CD8-positive, alpha-beta memory T cell (primary cell): ENCODE measurements around the gene PYROXD2. TPM values are rescaled to one million over a fixed set of nuclear protein-coding genes. Genes with fewer than 3 reads are reported as not detected.

Source experiments
- CTCF ChIA-PET: fragments of 350-600 bp; sonication (Branson Sonifier 250); formaldehyde crosslinking; loops from one replicate; lab custom pipeline; 2021; ENCODE audit warnings: antibody characterized with exemption; lab: Charles Lee
- POLR2A ChIA-PET: fragments of 350-600 bp; sonication (Branson Sonifier 250); formaldehyde crosslinking; loops from one replicate; lab custom pipeline; 2021; ENCODE audit warnings: antibody characterized with exemption; lab: Charles Lee
- DNase-seq, 5 donors: peaks; one replicate each; pipeline versions ENCODE4 v3.0.0 to v3.0.0-alpha.2; 2020 to 2022; ENCODE audit warnings: mixed read lengths in 1 of 5
- H3K27ac ChIP-seq: one replicate; pipeline ENCODE4 v1.7.0; 2013; ENCODE audit warnings: low read depth, mild to moderate bottlenecking, low read length, moderate library complexity
- H3K27me3 ChIP-seq: 2 replicates; pipeline ENCODE4 v1.7.0; 2013; ENCODE audit warnings: low read length, mild to moderate bottlenecking; ENCODE audit not compliant: insufficient read depth, poor library complexity, severe bottlenecking
- H3K36me3 ChIP-seq: 2 replicates; pipeline ENCODE4 v1.7.0; 2013; ENCODE audit warnings: mild to moderate bottlenecking, low read length, moderate library complexity; ENCODE audit not compliant: insufficient read depth
- H3K4me1 ChIP-seq: 2 replicates; pipeline ENCODE4 v1.7.0; 2013; ENCODE audit warnings: mild to moderate bottlenecking, low read length, moderate library complexity; ENCODE audit not compliant: insufficient read depth
- H3K4me3 ChIP-seq: 2 replicates; pipeline ENCODE4 v1.7.0; 2013; ENCODE audit warnings: mild to moderate bottlenecking, low read length
- H3K9me3 ChIP-seq: 2 replicates; pipeline ENCODE4 v1.7.0; 2013; ENCODE audit warnings: mild to moderate bottlenecking, low read length
- H3K27ac Mint-ChIP-seq, 8 donors: one replicate each; pipeline ENCODE4 v1.8.0; 2020 to 2021; ENCODE audit warnings: mixed read lengths in 8 of 8, mild to moderate bottlenecking in 6 of 8, inconsistent platforms in 3 of 8, moderate library complexity in 3 of 8
- H3K27me3 Mint-ChIP-seq, 2 donors: one replicate each; pipeline ENCODE4 v1.8.0; 2020 to 2021; ENCODE audit warnings: mixed read lengths in 2 of 2, mild to moderate bottlenecking in 1 of 2, moderate library complexity in 1 of 2
- H3K36me3 Mint-ChIP-seq, 3 donors: one replicate each; pipeline ENCODE4 v1.8.0; 2020 to 2021; ENCODE audit warnings: mixed read lengths in 3 of 3, inconsistent platforms in 1 of 3, mild to moderate bottlenecking in 1 of 3
- H3K4me1 Mint-ChIP-seq, 3 donors: one replicate each; pipeline ENCODE4 v1.8.0; 2020 to 2021; ENCODE audit warnings: mixed read lengths in 3 of 3, inconsistent platforms in 1 of 3, mild to moderate bottlenecking in 1 of 3
- H3K4me3 Mint-ChIP-seq, 7 donors: one replicate each; pipeline ENCODE4 v1.8.0; 2020 to 2021; ENCODE audit warnings: mixed read lengths in 7 of 7, mild to moderate bottlenecking in 6 of 7, moderate library complexity in 4 of 7, inconsistent platforms in 2 of 7
- H3K9me3 Mint-ChIP-seq, 5 donors: one replicate each; pipeline ENCODE4 v1.8.0; 2020 to 2022; ENCODE audit warnings: mixed read lengths in 5 of 5, mild to moderate bottlenecking in 3 of 5, moderate library complexity in 2 of 5, inconsistent platforms in 1 of 5
- polyA plus RNA-seq: library from polyadenylated mRNA; unstranded; fragments of 300-500 nt; fragmentation: Illumina TruSeq; gene quantifications from one replicate; pipeline ENCODE4 v1.2.3, GENCODE V29; 2021
- total RNA-seq, 2 experiments: library from RNA; stranded (reverse); gene quantifications; one replicate each; pipeline ENCODE4 v1.2.3, GENCODE V29; 2021

Gene PYROXD2
- total and polyA plus RNA-seq, 3 experiments from 2014 or later = 3.6 to 5.3 (median 4.0) TPM

DNA sequence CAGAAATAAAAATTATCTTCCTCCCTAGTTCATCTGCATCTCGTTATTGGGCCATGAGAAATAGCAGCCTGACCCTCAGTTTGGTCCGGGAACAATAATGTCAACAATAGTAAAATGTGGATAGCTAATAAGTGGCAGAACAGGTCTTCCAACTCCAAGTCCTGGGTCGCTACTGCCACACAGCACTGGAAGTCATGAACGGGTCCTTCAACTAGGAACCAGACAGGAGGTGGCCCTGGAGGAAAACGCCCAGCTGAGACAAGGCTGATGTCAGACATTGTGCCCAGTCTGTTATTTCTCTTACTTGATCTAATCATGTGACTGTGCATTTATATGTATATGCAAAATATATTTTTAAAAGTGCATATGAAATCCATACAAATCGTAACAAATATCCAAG is 51.8 kb downstream of the PYROXD2 start:
- Mint-ChIP-seq H3K36me3 (no peaks in the 10 kb centered on the region), H3K9me3 (no peaks in the 10 kb centered on the region), H3K4me1 (peaks cover 5 to 7% (median 5%) of the 10 kb centered on the region in 3 donors), H3K27me3 (peaks cover 5 to 10% of the 10 kb centered on the region in 2 donors), H3K27ac (no peak overlapping the region), H3K4me3 (no peak overlapping the region)
- ChIA-PET CTCF (no interaction called here), POLR2A (no interaction called here)
- Histone ChIP-seq H3K9me3 (no peaks in the 10 kb centered on the region), H3K4me3 (no peak overlapping the region), H3K27me3 (no peaks in the 10 kb centered on the region), H3K4me1 (peaks cover 6% of the 10 kb centered on the region), H3K27ac (no peak overlapping the region), H3K36me3 (no peaks in the 10 kb centered on the region)
- DNase-seq = no peak

DNA sequence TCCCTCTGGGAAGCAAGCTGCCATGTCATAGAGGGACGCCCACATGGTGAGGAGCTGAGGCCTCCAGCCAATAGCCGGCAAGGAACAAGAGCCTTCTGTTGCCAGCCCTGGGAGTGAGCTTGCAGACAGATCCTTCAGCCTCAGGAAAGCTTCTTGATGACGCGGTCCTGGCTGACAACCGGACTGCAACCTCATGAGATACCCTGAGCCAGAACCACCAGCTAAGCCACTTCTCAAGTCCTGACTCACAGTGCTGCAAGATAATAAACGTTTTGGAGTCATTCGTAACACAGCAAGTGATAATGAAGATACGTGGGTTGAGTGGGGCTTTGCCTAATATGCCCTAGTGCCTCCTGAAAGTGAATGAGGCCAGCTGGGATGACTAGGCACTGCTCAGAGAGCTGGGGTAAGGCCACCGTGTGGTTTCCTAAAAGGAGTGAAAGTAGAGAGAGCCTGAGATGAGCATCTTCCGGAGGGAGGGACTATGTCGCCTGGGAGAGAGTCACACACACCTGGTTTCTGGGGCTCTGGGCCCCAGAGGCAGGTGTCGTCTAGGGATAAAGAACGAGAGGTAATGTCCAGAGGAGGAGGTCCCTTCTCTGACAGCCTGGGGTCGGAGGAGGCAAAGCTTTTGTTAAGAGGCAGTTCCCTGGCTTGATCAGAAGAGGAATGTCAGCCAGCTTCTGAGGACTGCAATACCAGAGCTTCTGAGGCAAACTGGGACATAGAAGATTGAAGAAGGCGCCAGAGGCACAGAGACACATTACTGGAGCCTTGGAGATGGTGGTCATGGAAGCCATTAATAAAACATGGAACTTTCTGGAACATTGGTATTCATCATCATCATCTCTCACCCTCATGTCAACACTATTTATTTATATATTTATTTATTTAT is 53.6 kb downstream of the PYROXD2 start:
- peak overlapping the region; percentile 43 for H3K27ac ChIP-seq
- ChIA-PET CTCF (interaction anchor here (1.1 kb wide), 1 partner anchor 12 kb away, joined by 3 read pairs; no protein-coding TSS in a partner anchor), POLR2A (no interaction called here)
- peaks cover 6% of the 10 kb centered on the region for H3K4me1 ChIP-seq
- no peak overlapping the region for H3K4me3 Mint-ChIP-seq
- no peaks in the 10 kb centered on the region for H3K36me3 ChIP-seq
- H3K36me3 Mint-ChIP-seq = no peaks in the 10 kb centered on the region
- H3K9me3 Mint-ChIP-seq = no peaks in the 10 kb centered on the region
- no peak for DNase-seq
- no peaks in the 10 kb centered on the region for H3K9me3 ChIP-seq
- H3K27me3 ChIP-seq = no peaks in the 10 kb centered on the region
- H3K4me3 ChIP-seq = no peak overlapping the region
- peaks cover 5 to 7% (median 5%) of the 10 kb centered on the region in 3 donors for H3K4me1 Mint-ChIP-seq
- H3K27ac Mint-ChIP-seq = peak overlapping the region in 3 of 8 donors; percentile 24 to 89 (median 43)
- peaks cover 10 to 18% of the 10 kb centered on the region in 2 donors for H3K27me3 Mint-ChIP-seq

GRCh38 chr10:98357194-98357822 is 57.7 kb downstream of the PYROXD2 start:
- Mint-ChIP-seq H3K27me3 (peaks cover 19 to 55% of the 10 kb centered on the region in 2 donors), H3K36me3 (no peaks in the 10 kb centered on the region), H3K27ac (no peak overlapping the region), H3K9me3 (no peaks in the 10 kb centered on the region), H3K4me1 (peaks cover 5 to 7% (median 5%) of the 10 kb centered on the region in 3 donors), H3K4me3 (no peak overlapping the region)
- ChIA-PET POLR2A (no interaction called here), CTCF (interaction anchor here (0.9 kb wide), 1 partner anchor 9 kb away, joined by 3 read pairs; no protein-coding TSS in a partner anchor)
- Histone ChIP-seq H3K4me1 (peaks cover 6% of the 10 kb centered on the region), H3K27me3 (no peaks in the 10 kb centered on the region), H3K36me3 (no peaks in the 10 kb centered on the region), H3K4me3 (no peak overlapping the region), H3K9me3 (no peaks in the 10 kb centered on the region), H3K27ac (no peak overlapping the region)
- DNase-seq = no peak

GRCh38 chr10:98354491-98354890 is 60.5 kb downstream of the PYROXD2 start:
- Mint-ChIP-seq H3K27me3 (peaks cover 26 to 76% of the 10 kb centered on the region in 2 donors), H3K27ac (no peak overlapping the region), H3K4me3 (no peak overlapping the region), H3K4me1 (peaks cover 3 to 4% (median 4%) of the 10 kb centered on the region in 3 donors), H3K9me3 (no peaks in the 10 kb centered on the region), H3K36me3 (peaks cover 0 to 4% (median 0%) of the 10 kb centered on the region in 3 donors)
- H3K9me3 ChIP-seq = no peaks in the 10 kb centered on the region
- no peak overlapping the region for H3K27ac ChIP-seq
- H3K4me3 ChIP-seq = no peak overlapping the region
- DNase-seq = no peak
- ChIA-PET CTCF (no interaction called here), POLR2A (no interaction called here)
- no peaks in the 10 kb centered on the region for H3K4me1 ChIP-seq
- no peaks in the 10 kb centered on the region for H3K27me3 ChIP-seq
- no peaks in the 10 kb centered on the region for H3K36me3 ChIP-seq

- H3K4me1 Mint-ChIP-seq = peaks cover 4 to 9% (median 9%) of the 10 kb centered on the region in 3 donors
- peaks cover 25 to 73% of the 10 kb centered on the region in 2 donors for H3K27me3 Mint-ChIP-seq
Measured at GRCh38 chr10:98353170-98353569, 61.8 kb downstream of the PYROXD2 start.

DNA sequence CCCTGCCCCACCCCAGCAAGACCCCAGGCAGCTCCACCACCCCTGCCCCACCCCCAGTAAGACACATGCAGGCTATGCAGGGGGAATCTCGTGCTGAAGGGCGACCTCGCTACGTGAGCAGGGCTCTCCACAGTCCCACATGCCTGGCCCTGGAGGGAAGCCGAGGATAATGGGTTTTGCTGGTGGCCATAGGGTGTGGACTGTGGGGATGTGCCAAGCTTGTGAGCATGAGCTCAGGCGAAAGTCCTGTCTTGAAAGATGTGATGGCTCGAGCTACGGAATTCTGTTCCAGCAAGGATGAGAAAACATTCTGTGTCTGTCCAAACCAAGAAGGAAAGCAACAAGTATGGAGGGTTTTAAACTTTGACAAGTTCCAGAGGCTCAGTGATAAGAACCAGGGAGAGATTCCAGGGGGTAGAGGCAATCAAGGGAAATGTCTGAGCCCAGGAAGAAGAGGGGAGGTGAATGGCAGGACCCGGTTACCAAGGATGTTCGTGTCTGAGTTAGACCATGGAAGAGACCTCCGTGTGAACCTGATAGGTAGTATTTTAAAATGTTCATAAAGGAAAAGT is 63.1 kb downstream of the PYROXD2 start:
- peaks cover 0 to 7% (median 5%) of the 10 kb centered on the region in 5 donors for H3K9me3 Mint-ChIP-seq
- no peak overlapping the region for H3K4me3 Mint-ChIP-seq
- Histone ChIP-seq H3K4me3 (no peak overlapping the region), H3K9me3 (no peaks in the 10 kb centered on the region), H3K4me1 (no peaks in the 10 kb centered on the region), H3K27ac (no peak overlapping the region), H3K36me3 (no peaks in the 10 kb centered on the region), H3K27me3 (no peaks in the 10 kb centered on the region)
- H3K27ac Mint-ChIP-seq = no peak overlapping the region
- ChIA-PET CTCF (interaction anchor here (1.2 kb wide), 1 partner anchor 13 kb away, joined by 3 read pairs; no protein-coding TSS in a partner anchor), POLR2A (no interaction called here)
- DNase-seq = no peak
- H3K4me1 Mint-ChIP-seq = peaks cover 4 to 9% (median 9%) of the 10 kb centered on the region in 3 donors
- peaks cover 23 to 65% of the 10 kb centered on the region in 2 donors for H3K27me3 Mint-ChIP-seq
- H3K36me3 Mint-ChIP-seq = peaks cover 0 to 19% (median 0%) of the 10 kb centered on the region in 3 donors

More at GRCh38 chr10:98353170-98353569, 61.8 kb downstream of the PYROXD2 start:
- H3K4me1 ChIP-seq = no peaks in the 10 kb centered on the region
- no peaks in the 10 kb centered on the region for H3K36me3 ChIP-seq
- peaks cover 0 to 8% (median 0%) of the 10 kb centered on the region in 3 donors for H3K36me3 Mint-ChIP-seq
- POLR2A ChIA-PET = no interaction called here
- H3K4me3 Mint-ChIP-seq = no peak overlapping the region
- H3K9me3 ChIP-seq = no peaks in the 10 kb centered on the region
- CTCF ChIA-PET = no interaction called here
- peaks cover 0 to 3% (median 0%) of the 10 kb centered on the region in 5 donors for H3K9me3 Mint-ChIP-seq
- H3K4me3 ChIP-seq = no peak overlapping the region
- no peaks in the 10 kb centered on the region for H3K27me3 ChIP-seq
- no peak overlapping the region for H3K27ac ChIP-seq
- no peak for DNase-seq
- peak overlapping the region in 1 of 8 donors; percentile 61 for H3K27ac Mint-ChIP-seq

DNA sequence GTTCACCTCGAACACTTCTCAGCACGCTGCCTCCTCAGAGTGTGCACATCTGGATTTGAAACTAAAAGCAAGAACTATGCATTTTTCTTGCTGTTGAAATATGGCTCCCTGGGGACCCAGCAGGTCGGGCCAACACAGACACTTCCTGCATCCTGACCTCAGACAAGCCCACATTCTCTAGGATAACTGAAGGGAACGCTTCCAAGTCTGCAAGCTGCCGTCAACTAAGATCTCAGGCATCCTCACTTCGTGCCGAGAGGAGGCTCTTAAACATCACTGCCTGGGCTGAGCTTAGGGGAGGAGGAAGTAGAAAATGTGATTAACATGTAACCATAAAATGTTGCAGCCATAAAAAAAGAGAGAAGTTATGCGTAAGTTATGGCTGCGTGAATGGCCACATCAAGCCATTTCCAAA is 65.5 kb downstream of the PYROXD2 start:
- no peak overlapping the region for H3K27ac ChIP-seq
- Mint-ChIP-seq H3K4me3 (peak overlapping the region in 4 of 7 donors; percentile 11 to 56 (median 32)), H3K9me3 (peaks cover 5 to 18% (median 18%) of the 10 kb centered on the region in 5 donors), H3K4me1 (peaks cover 4 to 9% (median 9%) of the 10 kb centered on the region in 3 donors), H3K27ac (peak overlapping the region in 1 of 8 donors; percentile 53), H3K36me3 (peaks cover 0 to 24% (median 0%) of the 10 kb centered on the region in 3 donors), H3K27me3 (peaks cover 17 to 55% of the 10 kb centered on the region in 2 donors)
- H3K4me3 ChIP-seq = no peak overlapping the region
- no peaks in the 10 kb centered on the region for H3K36me3 ChIP-seq
- no peak for DNase-seq
- ChIA-PET CTCF (interaction anchor here (1.8 kb wide), 1 partner anchor 12 kb away, joined by 3 read pairs; no protein-coding TSS in a partner anchor), POLR2A (no interaction called here)
- H3K9me3 ChIP-seq = no peaks in the 10 kb centered on the region
- H3K4me1 ChIP-seq = no peaks in the 10 kb centered on the region
- H3K27me3 ChIP-seq = no peaks in the 10 kb centered on the region
